Psoas muscle (tissue), 8 donors: ENCODE measurements around the gene CTIF. TPM values are rescaled to one million over a fixed set of nuclear protein-coding genes. Genes with fewer than 3 reads are reported as not detected.

ENCODE experiments used
- ATAC-seq, 4 donors: fragments of 200-7000 bp; cut with Tn5 transposase; one replicate each; pipeline ENCODE4 v1.9.1; 2020; ENCODE audit warnings: moderate library complexity in 3 of 4, mild to moderate bottlenecking in 2 of 4
- DNase-seq, 2 donors: peaks; one replicate each; pipeline ENCODE4 v3.0.0-alpha.2; 2020
- H3K27ac ChIP-seq: fragments of 200-600 bp; one replicate; pipeline ENCODE4 v1.8.0; 2022
- H3K27me3 ChIP-seq, 3 donors: fragments of 200-600 bp in 1 of 3; one replicate each; pipeline versions ENCODE4 v1.6.1 to v1.8.0; 2013 to 2022; ENCODE audit warnings: low read length in 2 of 3, mild to moderate bottlenecking in 2 of 3, moderate library complexity in 1 of 3; ENCODE audit not compliant: insufficient read depth in 3 of 3
- H3K36me3 ChIP-seq, 2 donors: fragments of 200-600 bp in 1 of 2; one replicate each; pipeline versions ENCODE4 v1.6.1 to v1.8.0; 2013 to 2022; ENCODE audit warnings: low read depth in 1 of 2, mild to moderate bottlenecking in 1 of 2, moderate library complexity in 1 of 2; ENCODE audit not compliant: insufficient read depth in 1 of 2
- H3K4me1 ChIP-seq: fragments of 200-600 bp; one replicate; pipeline ENCODE4 v1.8.0; 2022
- H3K4me3 ChIP-seq: fragments of 200-600 bp; one replicate; pipeline ENCODE4 v1.8.0; 2022; ENCODE audit warnings: mild to moderate bottlenecking
- H3K9me3 ChIP-seq: fragments of 200-600 bp; one replicate; pipeline ENCODE4 v1.8.0; 2022
- WGBS, 3 donors: extraction: QIAGEN DNeasy Blood & Tissue Kit; methylation state at CpG; one replicate each; pipeline versions ENCODE4 v1.1.6 to v1.1.7; 2013; 5-methylcytosine and 5-hydroxymethylcytosine counted together
- intact Hi-C, 2 donors: fragments of 100-400 bp; cut with DNase I; formaldehyde crosslinking; loops; one replicate each; pipeline versions ENCODE4 v1.11.0 to v1.14.2; 2022
- polyA plus RNA-seq, 3 donors: library from polyadenylated mRNA; stranded (reverse); fragments of 200-250 nt; gene quantifications; one replicate each; pipeline ENCODE4 v1.2.3, GENCODE V29; 2013
- total RNA-seq, 4 donors: library from RNA; stranded (reverse); fragmentation: NEBNext Ultra II Directional in 2 of 4; extraction: Animal tissue kit (Norgen Biotek cat#: 25700) in 2 of 4; gene quantifications; one replicate each; pipeline versions ENCODE4 v1.2.1 to v1.2.4, GENCODE V29; 2021 to 2023
- TF ChIP-seq, protein P1 (sequence below): fragments of 200-600 bp; IDR thresholded peaks from one replicate; pipeline ENCODE4 v1.8.0; 2022; ENCODE audit warnings: antibody characterized with exemption
- donor health status: healthy with polysubstance abuse.
- donor health status: DM: no; HTN: no; CAD: no; lungs with moderate emphysema.
- donor health status: Bipolar disorder and iron deficiency.
- donor health status: healthy.
- donor health status: DM: yes; HTN: yes; CAD: no.
- donor health status: DM: no; HTN: no; CAD: no.
- donor health status: DM: no; HTN: no; CAD: no.
- donor health status: DM: yes; HTN: yes; CAD: no.

CTIF gene
- total and polyA plus RNA-seq, 7 donors, result 11.3 to 40.5 (median 26.9) TPM

DNA sequence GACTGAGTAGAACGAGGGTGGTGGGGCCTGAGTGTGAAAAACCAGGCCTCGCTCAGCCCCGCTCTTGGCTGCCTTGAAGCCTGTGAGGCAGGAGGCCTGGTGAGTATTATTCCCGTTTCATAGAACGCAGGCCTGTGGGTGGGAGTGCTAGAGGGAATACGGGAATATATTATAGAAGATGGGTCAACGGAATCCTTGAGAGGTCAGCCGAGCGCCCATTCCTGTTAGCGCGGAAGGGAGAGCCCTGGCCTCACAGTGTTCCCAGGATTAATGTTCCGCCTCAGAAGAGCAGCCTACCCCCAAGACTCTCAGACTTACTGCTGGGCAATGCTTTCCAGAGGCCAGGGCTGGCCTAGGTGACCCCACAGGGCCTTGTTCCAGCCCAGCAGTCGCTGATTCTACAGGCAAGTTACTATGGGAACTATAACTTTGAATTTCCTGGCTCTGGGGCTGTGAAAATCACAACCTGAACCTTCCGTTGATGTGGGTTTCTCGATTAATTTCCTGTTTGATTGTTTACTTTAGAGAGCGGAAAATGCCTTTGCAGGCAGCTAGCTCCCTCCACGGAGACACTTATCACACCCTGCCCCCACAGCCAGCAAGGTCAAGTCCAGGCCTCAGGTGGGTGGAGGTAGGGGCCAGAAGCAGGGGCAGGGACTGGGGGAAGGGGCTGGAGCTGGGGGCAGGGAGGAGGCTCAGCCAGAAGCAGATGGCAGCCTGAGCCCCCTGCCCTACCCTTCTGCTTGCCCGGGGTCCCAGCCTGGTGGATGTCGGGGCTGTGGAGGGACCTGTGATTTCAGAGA lies 303.6 kb downstream of the CTIF start:
- Histone ChIP-seq H3K27ac (peak overlapping the region; percentile 58), H3K27me3 (no peaks in the 10 kb centered on the region), H3K36me3 (no peaks in the 10 kb centered on the region), H3K9me3 (no peaks in the 10 kb centered on the region), H3K4me1 (peaks cover 35% of the 10 kb centered on the region), H3K4me3 (no peak overlapping the region)
- ATAC-seq (peak in 1 of 4 donors; percentile 15), DNase-seq (peak in 1 of 2 donors; percentile 48)
- 70 to 78% (median 77%) methylated on average over 19 of the region's 19 CpGs for WGBS, 3 donors
- TF ChIP-seq, protein P1, sequence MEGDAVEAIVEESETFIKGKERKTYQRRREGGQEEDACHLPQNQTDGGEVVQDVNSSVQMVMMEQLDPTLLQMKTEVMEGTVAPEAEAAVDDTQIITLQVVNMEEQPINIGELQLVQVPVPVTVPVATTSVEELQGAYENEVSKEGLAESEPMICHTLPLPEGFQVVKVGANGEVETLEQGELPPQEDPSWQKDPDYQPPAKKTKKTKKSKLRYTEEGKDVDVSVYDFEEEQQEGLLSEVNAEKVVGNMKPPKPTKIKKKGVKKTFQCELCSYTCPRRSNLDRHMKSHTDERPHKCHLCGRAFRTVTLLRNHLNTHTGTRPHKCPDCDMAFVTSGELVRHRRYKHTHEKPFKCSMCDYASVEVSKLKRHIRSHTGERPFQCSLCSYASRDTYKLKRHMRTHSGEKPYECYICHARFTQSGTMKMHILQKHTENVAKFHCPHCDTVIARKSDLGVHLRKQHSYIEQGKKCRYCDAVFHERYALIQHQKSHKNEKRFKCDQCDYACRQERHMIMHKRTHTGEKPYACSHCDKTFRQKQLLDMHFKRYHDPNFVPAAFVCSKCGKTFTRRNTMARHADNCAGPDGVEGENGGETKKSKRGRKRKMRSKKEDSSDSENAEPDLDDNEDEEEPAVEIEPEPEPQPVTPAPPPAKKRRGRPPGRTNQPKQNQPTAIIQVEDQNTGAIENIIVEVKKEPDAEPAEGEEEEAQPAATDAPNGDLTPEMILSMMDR, result no peak
- intact Hi-C loops, result no loop called here

DNA sequence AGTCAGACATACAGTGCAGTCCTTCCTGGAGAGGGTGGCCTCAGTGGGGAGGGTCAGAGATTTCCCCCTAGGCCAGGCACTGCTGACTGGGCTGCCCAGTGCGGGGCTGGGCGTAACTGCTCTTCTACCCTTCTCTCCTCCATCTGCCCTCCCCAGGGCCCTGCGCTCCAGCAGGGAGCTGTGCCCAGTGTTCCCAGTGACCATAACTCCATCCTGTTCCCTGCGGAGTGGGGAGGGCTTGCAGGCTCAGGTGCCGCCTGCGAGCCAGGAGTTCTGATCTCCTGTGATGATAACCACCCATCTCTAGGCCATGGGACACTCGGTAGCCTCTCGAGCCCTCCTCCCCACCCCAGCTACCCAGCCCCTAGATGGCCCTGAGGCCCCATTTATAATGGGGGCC lies 304.3 kb downstream of the CTIF start:
- Histone ChIP-seq H3K9me3 (no peaks in the 10 kb centered on the region), H3K27ac (peak overlapping the region; percentile 30), H3K27me3 (no peaks in the 10 kb centered on the region), H3K4me3 (no peak overlapping the region), H3K4me1 (peaks cover 34% of the 10 kb centered on the region), H3K36me3 (no peaks in the 10 kb centered on the region)
- ATAC-seq (peak in 1 of 4 donors; percentile 6), DNase-seq (peak in 1 of 2 donors; percentile 18)
- WGBS, 3 donors, result 86 to 91% (median 88%) methylated on average over 6 to 8 of the region's 8 CpGs
- intact Hi-C loops, result no loop called here
- TF ChIP-seq, protein P1, result no peak

DNA sequence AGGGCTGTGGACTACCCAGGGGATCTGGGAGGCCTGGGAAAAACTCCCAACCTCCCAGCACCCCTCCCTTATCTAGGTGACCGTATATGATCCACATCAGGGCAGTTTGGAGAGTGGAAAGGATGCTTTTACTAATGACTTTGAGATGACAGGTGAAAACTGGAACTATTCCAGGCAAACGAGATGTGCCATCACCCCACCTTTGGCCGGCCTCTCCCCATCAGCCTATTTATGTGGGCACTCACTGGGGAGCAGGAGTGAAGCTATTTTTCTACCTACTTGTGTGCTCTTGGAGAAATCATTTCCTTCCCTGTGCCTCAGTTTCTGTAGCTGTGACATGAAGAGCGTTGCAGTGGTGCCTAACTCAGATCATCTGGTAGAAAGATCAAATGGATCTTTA lies 304.8 kb downstream of the CTIF start:
- Histone ChIP-seq H3K27ac (peak overlapping the region; percentile 30), H3K9me3 (no peaks in the 10 kb centered on the region), H3K36me3 (no peaks in the 10 kb centered on the region), H3K4me1 (peaks cover 29% of the 10 kb centered on the region), H3K27me3 (no peaks in the 10 kb centered on the region), H3K4me3 (no peak overlapping the region)
- DNase-seq (no peak), ATAC-seq (no peak)
- TF ChIP-seq, protein P1, result no peak
- 79 to 86% (median 84%) methylated on average over 4 of the region's 4 CpGs for WGBS, 3 donors
- intact Hi-C loops, result no loop called here

DNA sequence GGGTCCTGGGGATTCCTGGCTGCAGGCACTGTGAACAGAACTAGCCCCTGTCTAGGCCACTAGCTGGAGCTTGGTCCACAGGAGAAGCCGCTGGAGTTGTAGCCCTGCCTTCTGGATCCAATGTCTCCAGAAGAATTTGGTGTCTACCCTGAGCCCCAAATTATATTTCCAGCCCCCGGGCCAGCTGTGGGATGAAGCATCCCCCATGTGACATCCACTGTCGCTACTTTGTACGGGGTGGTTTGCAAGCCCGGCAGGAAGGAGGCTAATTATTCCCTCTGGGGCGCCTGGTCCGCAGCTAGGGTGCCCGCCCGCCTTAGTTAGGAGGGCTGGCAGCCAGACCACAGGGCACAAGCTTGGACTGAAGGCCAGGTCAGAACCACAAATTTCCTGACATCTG lies 305.4 kb downstream of the CTIF start:
- Histone ChIP-seq H3K27me3 (no peaks in the 10 kb centered on the region), H3K4me3 (no peak overlapping the region), H3K9me3 (no peaks in the 10 kb centered on the region), H3K4me1 (peaks cover 22% of the 10 kb centered on the region), H3K27ac (no peak overlapping the region), H3K36me3 (no peaks in the 10 kb centered on the region)
- TF ChIP-seq, protein P1, result no peak
- intact Hi-C loops, result no loop called here
- peak in 1 of 2 donors; percentile 16 for DNase-seq
- ATAC-seq, result no peak
- 86 to 91% (median 90%) methylated on average over 9 of the region's 9 CpGs for WGBS, 3 donors
